ENCODE data around the gene KCNH5. TPM values are rescaled to one million over a fixed set of nuclear protein-coding genes. Genes with fewer than 3 reads are reported as not detected.

KCNH5 gene
- total RNA-seq, 2 experiments from 2014 or later, result not detected

- Mint-ChIP-seq H3K36me3 (ENCODE audit: low read depth) (no peaks in the 10 kb centered on the region), H3K4me3 (no peak overlapping the region), H3K4me1 (ENCODE audit: low read depth) (peaks cover 3% of the 10 kb centered on the region), H3K27me3 (peaks cover 39% of the 10 kb centered on the region), H3K27ac (no peak overlapping the region), H3K9me3 (no peaks in the 10 kb centered on the region)
- ChIA-PET POLR2A (no interaction called here), CTCF (no interaction called here)
- TF ChIP-seq, protein P1, sequence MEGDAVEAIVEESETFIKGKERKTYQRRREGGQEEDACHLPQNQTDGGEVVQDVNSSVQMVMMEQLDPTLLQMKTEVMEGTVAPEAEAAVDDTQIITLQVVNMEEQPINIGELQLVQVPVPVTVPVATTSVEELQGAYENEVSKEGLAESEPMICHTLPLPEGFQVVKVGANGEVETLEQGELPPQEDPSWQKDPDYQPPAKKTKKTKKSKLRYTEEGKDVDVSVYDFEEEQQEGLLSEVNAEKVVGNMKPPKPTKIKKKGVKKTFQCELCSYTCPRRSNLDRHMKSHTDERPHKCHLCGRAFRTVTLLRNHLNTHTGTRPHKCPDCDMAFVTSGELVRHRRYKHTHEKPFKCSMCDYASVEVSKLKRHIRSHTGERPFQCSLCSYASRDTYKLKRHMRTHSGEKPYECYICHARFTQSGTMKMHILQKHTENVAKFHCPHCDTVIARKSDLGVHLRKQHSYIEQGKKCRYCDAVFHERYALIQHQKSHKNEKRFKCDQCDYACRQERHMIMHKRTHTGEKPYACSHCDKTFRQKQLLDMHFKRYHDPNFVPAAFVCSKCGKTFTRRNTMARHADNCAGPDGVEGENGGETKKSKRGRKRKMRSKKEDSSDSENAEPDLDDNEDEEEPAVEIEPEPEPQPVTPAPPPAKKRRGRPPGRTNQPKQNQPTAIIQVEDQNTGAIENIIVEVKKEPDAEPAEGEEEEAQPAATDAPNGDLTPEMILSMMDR (IDR thresholded peaks at IDR 0.05), result no peak
- intact Hi-C loops (cut with micrococcal nuclease), result no loop called here
- no peak for DNase-seq
- ATAC-seq, result no peak
Observed at GRCh38 chr14:63045612-63046320, 508 bp upstream of the KCNH5 start.

GRCh38 chr14:63039866-63040265, 5.4 kb downstream of the KCNH5 start:
- H3K4me1 Mint-ChIP-seq (ENCODE audit: low read depth), result no peaks in the 10 kb centered on the region
- intact Hi-C loops (cut with micrococcal nuclease), result no loop called here
- no peak overlapping the region for H3K27ac Mint-ChIP-seq
- CTCF ChIA-PET, result no interaction called here
- H3K4me3 Mint-ChIP-seq, result no peak overlapping the region
- DNase-seq (no peak), ATAC-seq (no peak)
- TF ChIP-seq, protein P1 (IDR thresholded peaks at IDR 0.05), result no peak
- no peaks in the 10 kb centered on the region for H3K9me3 Mint-ChIP-seq
- H3K27me3 Mint-ChIP-seq, result peaks cover 13% of the 10 kb centered on the region
- POLR2A ChIA-PET, result no interaction called here
- no peaks in the 10 kb centered on the region for H3K36me3 Mint-ChIP-seq (ENCODE audit: low read depth)

DNA sequence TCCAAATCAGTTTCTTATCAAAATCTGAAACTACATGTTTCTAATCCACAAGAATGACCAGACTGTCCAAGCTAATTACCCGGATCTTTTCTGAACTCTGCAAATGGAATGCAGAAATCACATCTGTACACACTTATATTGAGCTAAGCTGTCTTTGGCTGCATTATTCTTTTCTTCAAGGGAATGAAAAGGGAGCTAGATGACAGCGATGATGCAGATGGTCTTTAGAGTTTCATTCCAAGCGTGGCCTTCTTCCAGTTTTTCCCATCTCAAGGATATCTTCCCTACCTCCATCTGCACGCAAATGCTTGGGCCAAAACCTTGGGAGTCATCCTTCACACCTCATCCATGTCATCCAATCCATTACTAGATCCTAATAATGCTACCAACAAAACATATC, 12.6 kb downstream of the KCNH5 start:
- DNase-seq, result no peak

DNA sequence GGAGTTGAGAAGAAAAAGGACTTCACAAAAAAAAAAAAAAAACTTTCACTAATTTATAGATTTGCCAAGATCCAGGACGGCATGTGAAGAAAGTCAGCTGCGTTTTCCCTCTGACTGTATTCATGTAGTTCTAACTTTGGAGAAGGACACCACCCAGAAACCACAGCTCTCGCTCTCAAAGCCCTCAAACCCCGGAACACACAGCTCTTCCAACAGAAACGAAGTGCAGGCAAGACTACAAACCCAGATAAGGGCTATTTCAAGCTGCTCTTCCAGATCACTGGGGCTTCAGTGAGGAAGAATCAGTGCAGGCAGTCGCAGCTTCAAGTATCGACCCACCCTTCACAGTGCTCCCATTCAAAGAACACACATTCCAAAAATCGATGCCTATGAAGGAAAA, 13.2 kb downstream of the KCNH5 start:
- no peak for DNase-seq
- TF ChIP-seq, protein P1 (IDR thresholded peaks at IDR 0.05), result no peak
- no peaks in the 10 kb centered on the region for H3K36me3 Mint-ChIP-seq (ENCODE audit: low read depth)
- POLR2A ChIA-PET, result no interaction called here
- no peaks in the 10 kb centered on the region for H3K4me1 Mint-ChIP-seq (ENCODE audit: low read depth)
- H3K27me3 Mint-ChIP-seq, result peaks cover 2% of the 10 kb centered on the region
- H3K27ac Mint-ChIP-seq, result no peak overlapping the region
- CTCF ChIA-PET, result no interaction called here
- H3K4me3 Mint-ChIP-seq, result no peak overlapping the region
- no peaks in the 10 kb centered on the region for H3K9me3 Mint-ChIP-seq
- ATAC-seq, result no peak
- intact Hi-C loops (cut with micrococcal nuclease), result no loop called here

More for the DNA sequence above, 12.6 kb downstream of the KCNH5 start:
- no peak overlapping the region for H3K27ac Mint-ChIP-seq
- H3K36me3 Mint-ChIP-seq (ENCODE audit: low read depth), result no peaks in the 10 kb centered on the region
- ChIA-PET POLR2A (no interaction called here), CTCF (no interaction called here)
- TF ChIP-seq, protein P1 (IDR thresholded peaks at IDR 0.05), result no peak
- H3K4me3 Mint-ChIP-seq, result no peak overlapping the region
- ATAC-seq, result no peak
- H3K9me3 Mint-ChIP-seq, result no peaks in the 10 kb centered on the region
- H3K27me3 Mint-ChIP-seq, result peaks cover 2% of the 10 kb centered on the region
- intact Hi-C loops (cut with micrococcal nuclease), result no loop called here
- H3K4me1 Mint-ChIP-seq (ENCODE audit: low read depth), result no peaks in the 10 kb centered on the region

DNA sequence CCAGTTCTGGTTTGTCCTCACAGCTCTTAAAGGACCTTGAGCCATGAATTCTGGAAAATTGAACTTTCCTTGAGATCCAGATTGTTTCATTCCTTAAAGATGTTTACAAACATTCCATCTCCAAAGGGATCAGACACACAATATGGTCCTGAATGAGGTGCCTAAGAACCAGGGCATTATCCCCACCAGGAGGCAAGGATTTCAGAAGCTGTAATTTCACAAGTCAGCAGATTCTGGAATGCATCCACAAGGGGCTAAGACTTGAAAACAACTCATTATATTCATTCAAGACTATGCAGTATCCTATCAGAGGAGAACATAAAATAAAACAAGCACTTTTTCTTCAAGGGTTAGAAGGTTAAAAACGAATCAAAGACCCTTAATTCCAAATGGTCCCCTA, 15.1 kb downstream of the KCNH5 start:
- Mint-ChIP-seq H3K27me3 (peaks cover 2% of the 10 kb centered on the region), H3K4me1 (ENCODE audit: low read depth) (no peaks in the 10 kb centered on the region), H3K9me3 (no peaks in the 10 kb centered on the region), H3K4me3 (no peak overlapping the region), H3K27ac (no peak overlapping the region), H3K36me3 (ENCODE audit: low read depth) (no peaks in the 10 kb centered on the region)
- intact Hi-C loops (cut with micrococcal nuclease), result no loop called here
- ChIA-PET POLR2A (no interaction called here), CTCF (no interaction called here)
- no peak for DNase-seq
- TF ChIP-seq, protein P1 (IDR thresholded peaks at IDR 0.05), result no peak
- ATAC-seq, result no peak

All from activated CD8-positive, alpha-beta T cell treated with anti-CD3 and anti-CD28 coated beads for 36 hours (primary cell).